Hematopoietic multipotent progenitor cell (in vitro differentiated cells): ENCODE measurements around the gene CCDC71. TPM values are rescaled to one million over a fixed set of nuclear protein-coding genes. Genes with fewer than 3 reads are reported as not detected.

Experiments used
- DNase-seq, 3 donors: peaks; one replicate each; pipeline ENCODE4 v3.0.0-alpha.2; 2011 to 2015; ENCODE audit warnings: low read depth in 2 of 3, low spot score in 2 of 3
- total RNA-seq: library from RNA; depleted of rRNA; stranded (reverse); fragments of >200 nt; gene quantifications from one replicate; pipeline ENCODE4 v1.2.3, GENCODE V29; 2012

Gene CCDC71
- total RNA-seq, 1 donor = 61.4 TPM

DNA sequence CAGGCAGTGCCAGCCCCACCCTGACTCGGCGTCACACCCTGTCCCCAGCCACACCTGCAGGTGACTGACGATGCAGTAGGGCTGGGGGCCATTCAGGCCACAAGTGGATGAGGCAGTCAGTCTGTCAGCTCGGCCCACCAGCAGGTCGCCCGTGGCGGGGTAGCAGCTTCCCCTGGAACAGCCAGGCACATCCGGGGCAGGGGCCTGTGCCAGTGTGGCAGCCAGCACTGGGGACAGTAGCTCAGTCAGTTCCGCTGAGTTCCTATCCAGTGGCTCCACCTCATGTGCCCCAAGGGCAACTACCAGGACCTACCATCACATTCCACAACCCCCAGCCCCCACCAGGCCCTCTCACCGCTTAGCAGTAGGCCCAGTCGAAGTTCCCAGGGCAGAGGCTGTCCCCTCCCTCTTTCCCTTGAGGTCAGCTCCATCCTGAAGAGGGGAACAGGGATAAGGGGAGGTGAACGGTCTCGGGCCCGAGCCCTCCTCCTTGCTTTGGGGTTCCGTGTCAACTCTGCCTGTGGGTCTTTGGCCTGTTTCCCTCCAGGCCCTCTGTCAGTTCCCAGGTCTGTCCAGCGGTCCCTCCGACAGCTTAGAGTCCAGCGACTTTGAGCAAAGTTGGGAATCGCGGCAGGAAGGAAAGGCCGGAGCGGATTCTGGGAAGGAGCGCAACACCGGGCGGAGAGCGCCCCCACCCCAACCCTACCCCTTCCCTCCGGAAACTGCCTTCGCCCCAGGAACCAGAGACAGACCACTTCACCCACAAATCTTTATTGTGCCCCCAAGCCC lies 33.5 kb downstream of the CCDC71 start, which contains the start of gene LAMB2:
TSS of gene LAMB2 (minus strand) at position 614 of the 789 bp plus-strand sequence. CDS start at position 431, 183 bp downstream.
- DNase-seq = peak in 2 of 3 donors; percentile 68 to 76

GRCh38 chr3:49132073-49132436 lies 34.1 kb downstream of the CCDC71 start:
- DNase-seq = no peak

GRCh38 chr3:49131576-49131975 lies 34.6 kb downstream of the CCDC71 start:
- no peak for DNase-seq

GRCh38 chr3:49131040-49131439 lies 35.1 kb downstream of the CCDC71 start:
- DNase-seq = no peak

DNA sequence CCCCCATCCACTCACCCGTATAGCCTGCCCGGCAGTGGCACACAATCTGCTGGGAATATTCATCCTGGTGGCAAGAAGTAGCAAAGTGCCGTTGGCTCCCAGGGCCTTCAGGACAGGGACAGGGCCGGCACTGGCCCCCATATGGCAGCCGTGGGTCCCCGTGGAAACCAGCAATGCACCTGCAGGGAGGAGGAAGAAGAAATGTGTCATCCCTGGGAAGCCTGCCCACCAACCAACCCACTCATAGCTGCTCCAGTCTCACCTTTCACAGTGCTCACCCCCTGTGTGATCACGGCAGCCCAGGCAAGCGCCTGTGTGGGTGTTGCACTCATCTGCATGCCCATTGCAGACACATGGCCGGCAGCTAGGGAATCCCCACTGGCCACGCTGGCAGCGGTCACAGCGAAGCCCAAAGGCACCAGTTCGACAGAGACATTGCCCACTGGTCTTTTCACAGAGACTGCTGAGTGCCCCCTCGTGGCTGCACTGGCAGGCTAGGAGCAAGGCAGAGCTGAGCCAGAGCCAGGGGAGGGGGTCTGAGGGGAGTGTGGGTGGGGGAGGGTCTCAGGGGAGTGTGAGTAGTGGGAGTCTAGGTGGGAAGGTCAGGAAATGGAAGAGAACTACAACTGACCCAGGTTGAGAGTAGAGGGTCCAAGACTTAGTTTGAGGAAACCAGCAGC lies 41.0 kb downstream of the CCDC71 start:
- DNase-seq = no peak

- DNase-seq = no peak
Measured at GRCh38 chr3:49124203-49124602, 41.9 kb downstream of the CCDC71 start.

- no peak for DNase-seq
Measured at GRCh38 chr3:49123687-49124086, 42.4 kb downstream of the CCDC71 start.

DNA sequence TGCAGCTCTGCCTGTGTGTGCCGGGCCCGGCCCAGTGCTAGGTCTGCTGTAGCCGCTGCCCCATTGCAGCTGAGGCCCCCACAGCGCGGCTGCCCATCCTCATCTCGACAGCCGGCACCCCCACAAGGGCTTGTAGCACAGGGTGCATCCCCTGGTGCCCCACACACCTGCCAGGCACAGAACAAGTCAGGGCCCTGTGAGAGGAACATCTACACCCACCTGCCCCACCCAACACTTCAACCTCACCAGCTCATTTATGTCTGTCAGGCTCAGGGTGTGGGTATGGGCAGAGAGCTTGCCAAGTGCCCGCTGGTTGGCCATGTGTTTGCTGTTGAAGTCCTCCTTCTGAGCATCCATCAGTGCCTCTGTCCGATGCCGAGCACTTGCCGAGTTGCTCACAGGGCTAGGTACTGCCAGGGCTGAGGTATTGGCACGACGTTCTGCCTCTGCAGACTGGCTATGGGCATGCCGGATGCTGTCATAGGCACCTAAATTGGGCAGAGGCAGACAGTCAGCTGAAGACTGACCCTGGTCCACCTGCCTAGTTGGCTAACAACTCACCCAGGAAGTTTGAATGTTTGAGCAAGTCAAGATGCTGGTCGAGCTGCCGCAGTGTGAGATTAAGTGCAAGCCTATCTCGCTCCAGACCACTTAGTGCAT lies 43.1 kb downstream of the CCDC71 start:
- DNase-seq = no peak

GRCh38 chr3:49122451-49122850 lies 43.7 kb downstream of the CCDC71 start:
- DNase-seq = no peak

DNA sequence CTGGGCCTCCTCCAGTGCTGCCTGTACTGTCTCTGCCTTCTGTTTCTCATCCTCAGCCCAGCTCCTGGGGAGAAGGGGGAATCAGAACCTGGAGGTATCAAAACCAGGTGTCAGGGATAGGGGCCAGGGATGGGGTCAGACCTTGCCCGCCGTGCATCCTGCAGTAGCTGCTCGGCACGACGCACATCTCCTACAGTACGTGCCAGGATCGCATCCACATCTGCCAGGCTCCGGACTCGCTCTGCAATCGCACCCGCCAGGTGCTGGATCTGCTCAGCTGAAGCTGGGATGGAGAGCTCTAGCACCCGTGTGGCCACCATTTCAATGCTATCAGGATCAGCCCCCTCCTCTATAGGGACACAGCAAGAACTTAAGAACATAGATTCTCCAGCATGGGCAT lies 44.1 kb downstream of the CCDC71 start:
- DNase-seq = no peak

DNA sequence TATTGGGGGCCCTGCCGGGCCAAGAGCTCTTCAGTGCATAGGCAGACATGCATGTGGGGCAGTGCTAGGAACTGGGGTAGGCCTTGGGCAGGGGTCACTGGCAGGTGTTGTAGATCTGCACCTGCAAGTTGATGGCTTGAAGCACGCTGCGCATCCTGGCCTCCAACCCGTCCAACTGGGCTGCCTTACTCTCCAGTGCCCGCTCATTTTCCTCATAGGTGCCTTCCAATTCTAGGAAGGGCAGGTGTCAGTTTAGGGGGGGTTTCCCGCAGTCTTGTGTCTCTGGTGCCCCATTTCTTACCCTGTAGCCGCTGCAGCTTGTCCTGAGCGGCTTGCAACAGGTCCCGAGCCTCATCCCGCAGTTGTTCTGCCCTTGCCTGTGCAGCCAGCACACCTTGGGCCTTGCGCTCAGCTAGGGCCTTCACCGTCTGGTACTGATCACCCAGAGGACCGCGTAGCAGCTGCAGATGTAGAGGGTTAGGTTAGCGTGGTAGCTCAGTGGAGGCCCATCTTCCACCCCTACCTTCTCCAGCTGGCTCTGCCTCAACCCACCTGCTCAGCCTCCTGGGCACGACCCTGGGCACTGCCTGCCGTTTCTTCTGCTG lies 44.9 kb downstream of the CCDC71 start:
- no peak for DNase-seq

GRCh38 chr3:49120438-49121131 lies 45.5 kb downstream of the CCDC71 start, which contains the start of gene USP19:
Gene USP19, minus strand, starts transcription at chr3:49120823. Its CDS starts 1,678 bp downstream, at chr3:49119145.
- DNase-seq = peak; percentile 92 to 96 (median 96)

DNA sequence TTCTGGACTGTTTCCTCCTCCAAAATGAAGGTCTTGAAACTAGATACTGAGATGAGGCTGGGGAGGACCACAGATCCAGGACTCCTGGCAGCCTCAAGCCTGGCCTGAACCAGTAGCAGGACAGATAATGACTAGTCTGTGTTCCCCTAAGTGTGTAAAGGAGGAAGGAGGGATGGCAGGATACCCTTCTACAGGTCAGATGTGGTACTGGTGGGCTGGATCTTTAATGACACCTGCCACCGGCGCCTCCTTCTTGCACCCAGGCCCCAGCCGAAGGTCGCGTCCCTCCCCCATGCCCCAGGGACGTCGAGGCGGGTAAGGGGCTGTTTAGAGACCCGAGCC lies 46.1 kb downstream of the CCDC71 start:
- DNase-seq = peak in 2 of 3 donors; percentile 20 to 44

GRCh38 chr3:49119439-49119838 lies 46.7 kb downstream of the CCDC71 start:
- no peak for DNase-seq

DNA sequence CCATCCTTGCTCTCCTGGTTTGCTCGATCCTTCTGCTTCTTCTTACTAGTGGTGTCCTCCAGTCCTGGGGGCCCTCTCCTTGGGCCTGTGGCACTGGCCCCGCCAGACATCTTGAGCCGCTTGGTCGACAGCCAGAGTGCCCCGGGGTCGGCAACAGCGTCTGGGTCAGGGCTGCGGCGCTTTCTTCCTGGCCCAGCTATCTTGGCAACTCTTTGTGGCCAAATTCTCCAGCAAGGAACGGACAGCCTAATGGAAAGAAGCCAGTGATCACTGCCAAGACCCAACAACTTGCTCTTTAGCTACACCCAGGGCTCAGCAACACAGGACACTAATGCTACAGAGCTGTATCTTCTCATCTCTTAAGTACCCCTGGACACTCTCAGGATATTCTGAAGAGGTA lies 47.1 kb downstream of the CCDC71 start:
- DNase-seq = no peak

Other genes with a start within 250 kb of the CCDC71 start
- 71.4 TPM for gene ARIH2, start 247.5 kb downstream of the CCDC71 start, total RNA-seq
- gene P4HTM, start 176.1 kb downstream of the CCDC71 start, total RNA-seq = 59.0 TPM
- 344 TPM for gene WDR6, start 158.9 kb downstream of the CCDC71 start, total RNA-seq
- 83.7 TPM for gene DALRD3, start 147.8 kb downstream of the CCDC71 start, total RNA-seq
- gene NDUFAF3, start 144.2 kb downstream of the CCDC71 start, total RNA-seq = 145 TPM
- 612 TPM for gene IMPDH2, start 136.9 kb downstream of the CCDC71 start, total RNA-seq
- 127 TPM for gene QRICH1, start 72.3 kb downstream of the CCDC71 start, total RNA-seq
- 1,148 TPM for gene QARS1, start 61.6 kb downstream of the CCDC71 start, total RNA-seq
- gene USP19, start 45.5 kb downstream of the CCDC71 start, total RNA-seq = 75.4 TPM
- 78.9 TPM for gene LAMB2, start 33.3 kb downstream of the CCDC71 start, total RNA-seq
- gene KLHDC8B, start 5.3 kb upstream of the CCDC71 start, total RNA-seq = 27.5 TPM
- 3.2 TPM for gene C3orf62, start 110.9 kb upstream of the CCDC71 start, total RNA-seq
- gene USP4, start 173.7 kb upstream of the CCDC71 start, total RNA-seq = 36.1 TPM
- 550 TPM for gene GPX1, start 192.0 kb upstream of the CCDC71 start, total RNA-seq
- 399 TPM for gene RHOA, start 245.6 kb upstream of the CCDC71 start, total RNA-seq
- gene TCTA, start 246.1 kb upstream of the CCDC71 start, total RNA-seq = 27.7 TPM